ENCODE results near the gene CCDC185. TPM values are rescaled to one million over a fixed set of nuclear protein-coding genes. Genes with fewer than 3 reads are reported as not detected.
A peak's percentile ranks its signal among the peaks of the same experiment; 100 is the strongest.

CCDC185 gene
- total RNA-seq, 1 donor from 2014 or later: not detected

- TF ChIP-seq CTCF (IDR thresholded peaks at IDR 0.05; ENCODE audit: borderline replicate concordance): no peak
- Histone ChIP-seq H3K4me3 (no peak overlapping the region), H3K4me1 (peaks cover 9% of the 10 kb centered on the region), H3K36me3 (no peaks in the 10 kb centered on the region), H3K27me3 (ENCODE audit: low read depth) (peaks cover 18% of the 10 kb centered on the region), H3K27ac (replicated peaks) (no peak overlapping the region), H3K9me3 (replicated peaks) (no peaks in the 10 kb centered on the region)
- intact Hi-C loops (cut with micrococcal nuclease): no loop called here
- DNase-seq: no peak
Measured at GRCh38 chr1:223353939-223354338, 39.3 kb upstream of the CCDC185 start.

GRCh38 chr1:223355699-223356098, 37.5 kb upstream of the CCDC185 start:
- Histone ChIP-seq H3K27ac (replicated peaks) (no peak overlapping the region), H3K27me3 (ENCODE audit: low read depth) (peaks cover 22% of the 10 kb centered on the region), H3K4me3 (no peak overlapping the region), H3K4me1 (peaks cover under 1% of the 10 kb centered on the region), H3K9me3 (replicated peaks) (no peaks in the 10 kb centered on the region), H3K36me3 (no peaks in the 10 kb centered on the region)
- intact Hi-C loops (cut with micrococcal nuclease): no loop called here
- DNase-seq: no peak
- TF ChIP-seq CTCF (IDR thresholded peaks at IDR 0.05; ENCODE audit: borderline replicate concordance): no peak

GRCh38 chr1:223358826-223359225, 34.4 kb upstream of the CCDC185 start:
- Histone ChIP-seq H3K27me3 (ENCODE audit: low read depth) (peaks cover 9% of the 10 kb centered on the region), H3K9me3 (replicated peaks) (no peaks in the 10 kb centered on the region), H3K4me1 (peaks cover 10% of the 10 kb centered on the region), H3K4me3 (no peak overlapping the region), H3K27ac (replicated peaks) (no peak overlapping the region), H3K36me3 (no peaks in the 10 kb centered on the region)
- intact Hi-C loops (cut with micrococcal nuclease): no loop called here
- TF ChIP-seq CTCF (IDR thresholded peaks at IDR 0.05; ENCODE audit: borderline replicate concordance): no peak
- no peak for DNase-seq

- peaks cover 16% of the 10 kb centered on the region for H3K27me3 ChIP-seq (ENCODE audit: low read depth)
Measured at GRCh38 chr1:223363057-223363855, 30.0 kb upstream of the CCDC185 start.

More at GRCh38 chr1:223363057-223363855, 30.0 kb upstream of the CCDC185 start:
- peak overlapping the region; percentile 72 for H3K4me3 ChIP-seq
- H3K9me3 ChIP-seq (replicated peaks): no peaks in the 10 kb centered on the region
- peaks cover 26% of the 10 kb centered on the region for H3K4me1 ChIP-seq
- intact Hi-C loops (cut with micrococcal nuclease): no loop called here
- DNase-seq: peak; percentile 59
- H3K27ac ChIP-seq (replicated peaks): peak overlapping the region; percentile 60
- TF ChIP-seq CTCF (IDR thresholded peaks at IDR 0.05; ENCODE audit: borderline replicate concordance): no peak
- H3K36me3 ChIP-seq: no peaks in the 10 kb centered on the region
